ENCODE results near the gene SDHAF4.

Gene SDHAF4

GRCh38 chr6:70627500-70628254 is 60.9 kb downstream of the SDHAF4 start:
- no peak for TF ChIP-seq CTCF (IDR thresholded peaks at IDR 0.05)

GRCh38 chr6:70629929-70630328 is 63.2 kb downstream of the SDHAF4 start:
- TF ChIP-seq CTCF (IDR thresholded peaks at IDR 0.05): no peak

- TF ChIP-seq CTCF (IDR thresholded peaks at IDR 0.05): no peak
Measured at GRCh38 chr6:70633870-70634269, 67.1 kb downstream of the SDHAF4 start.

- no peak for TF ChIP-seq CTCF (IDR thresholded peaks at IDR 0.05)
Measured at GRCh38 chr6:70636596-70636995, 69.9 kb downstream of the SDHAF4 start.

GRCh38 chr6:70638468-70638867 is 71.7 kb downstream of the SDHAF4 start:
- no peak for TF ChIP-seq CTCF (IDR thresholded peaks at IDR 0.05)

Data from LNCAP (cell line).